Hematopoietic multipotent progenitor cell treated with erythropoietin and hydrocortisone succinate and interleukin-3 and kit ligand, for 4 days (in vitro differentiated cells): ENCODE measurements around the gene ZNF438.
"Not testable (repeated sequence)": the region's sequence is repeated elsewhere in the genome, so short reads cannot be mapped to it uniquely, and the experiment has no call there.

Experiments
- DNase-seq: peaks from one replicate; pipeline ENCODE4 v3.0.0-alpha.2; 2015

The ZNF438 gene

GRCh38 chr10:31041011-31041410 lies 9.3 kb upstream of the ZNF438 start:
- no peak for DNase-seq

DNA sequence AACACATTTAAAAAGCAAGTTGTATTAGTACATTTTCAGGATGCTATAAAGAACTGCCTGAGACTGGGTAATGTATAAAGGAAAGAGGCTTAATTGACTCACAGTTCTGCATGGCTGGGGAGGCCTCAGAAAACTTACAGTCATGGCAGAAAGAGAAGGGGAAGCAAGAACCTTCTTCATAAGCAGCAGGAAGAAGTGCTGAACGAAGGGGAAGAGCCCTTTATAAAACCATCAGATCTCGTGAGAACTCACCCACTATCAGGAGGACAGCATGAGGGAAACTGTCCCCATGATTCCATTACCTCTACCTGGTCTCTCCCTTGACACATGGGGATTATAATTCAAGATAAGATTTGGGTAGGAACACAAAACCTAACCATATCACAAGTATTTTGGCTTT lies 7.3 kb upstream of the ZNF438 start:
- peak; percentile 49 for DNase-seq

DNA sequence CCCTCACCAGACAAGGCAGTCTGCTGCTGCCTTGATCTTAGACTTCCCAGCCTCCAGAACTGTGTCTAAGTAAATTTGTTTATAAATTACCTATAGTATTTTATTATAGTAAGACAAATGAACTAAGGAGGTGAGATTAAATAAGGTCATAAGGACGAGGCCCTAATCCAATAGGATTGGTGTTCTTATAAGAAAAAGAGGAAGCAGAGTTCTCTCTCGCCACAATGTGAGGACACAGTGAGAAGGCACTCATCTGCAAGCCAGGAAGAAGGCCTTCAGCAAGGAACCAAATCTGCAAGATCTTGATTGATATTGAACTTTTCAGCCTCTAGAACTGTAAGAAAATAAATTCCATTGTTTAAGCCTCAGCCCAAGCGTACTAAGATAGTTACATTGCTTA lies 6.1 kb upstream of the ZNF438 start:
- DNase-seq: peak; percentile 48

DNA sequence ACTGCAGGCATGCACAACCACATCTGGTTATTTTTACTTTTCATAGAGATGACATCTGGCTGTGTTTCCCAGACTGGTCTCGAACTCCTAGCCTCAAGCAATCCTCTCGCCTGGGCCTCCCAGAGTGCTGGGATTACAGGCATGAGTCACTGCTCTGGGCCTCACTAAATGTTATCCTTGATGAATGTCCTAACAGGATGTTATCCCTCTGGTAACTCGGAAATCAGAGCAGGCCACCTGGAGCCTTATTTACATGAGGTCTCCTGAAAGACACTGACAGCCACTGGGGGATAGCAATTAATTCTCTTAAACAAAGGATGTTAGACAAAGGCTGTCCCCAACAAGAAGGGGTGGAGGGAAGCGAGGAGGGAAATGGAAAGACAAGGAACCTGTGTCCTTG lies 4.5 kb upstream of the ZNF438 start:
- no peak for DNase-seq

DNA sequence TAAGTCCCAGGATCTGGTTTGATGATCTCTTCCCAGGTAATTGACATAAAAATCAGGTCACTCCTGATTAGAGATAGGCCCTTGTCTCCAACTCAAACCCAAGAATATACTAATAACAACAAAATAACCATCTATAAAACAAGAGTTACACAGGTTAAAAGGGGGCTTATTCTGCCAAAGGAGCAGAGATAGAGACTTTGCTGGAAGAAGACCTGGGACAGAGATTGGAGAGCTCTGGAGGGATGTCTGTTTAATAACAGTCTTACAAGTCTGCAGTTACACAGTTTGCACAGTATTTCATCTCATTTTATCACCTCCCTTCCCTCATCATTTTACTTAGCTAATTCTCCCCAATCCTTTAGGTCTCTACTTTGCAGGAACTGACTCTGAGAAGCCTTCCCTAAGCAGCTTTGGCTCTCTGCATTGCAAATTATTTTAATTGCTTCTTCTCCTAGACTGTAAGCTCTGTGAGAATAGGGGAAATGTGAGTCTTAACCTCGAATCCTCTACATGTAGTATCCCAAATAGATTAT lies 3.7 kb upstream of the ZNF438 start:
- no peak for DNase-seq

- DNase-seq: no peak
Measured at GRCh38 chr10:31034098-31034909, 2.6 kb upstream of the ZNF438 start.

DNA sequence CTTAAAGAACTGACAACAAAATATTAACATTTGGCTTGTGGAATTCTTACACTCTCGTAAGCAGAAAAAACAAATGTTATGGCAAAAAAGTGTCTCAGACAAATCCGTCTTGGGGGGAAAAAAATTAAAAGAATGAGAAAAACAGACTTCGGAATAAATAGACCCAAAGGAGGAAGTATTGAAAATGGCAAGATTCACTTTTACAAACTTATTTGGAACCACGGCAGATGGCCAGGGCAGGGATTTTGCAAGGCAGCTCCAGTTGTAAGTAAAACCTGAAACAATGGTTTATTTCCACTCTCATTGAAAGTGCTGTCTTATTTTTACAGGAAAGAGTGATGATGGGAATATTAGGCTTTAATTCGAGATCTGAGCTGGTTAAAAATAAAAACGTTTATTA lies 1.5 kb upstream of the ZNF438 start:
- DNase-seq: no peak

DNA sequence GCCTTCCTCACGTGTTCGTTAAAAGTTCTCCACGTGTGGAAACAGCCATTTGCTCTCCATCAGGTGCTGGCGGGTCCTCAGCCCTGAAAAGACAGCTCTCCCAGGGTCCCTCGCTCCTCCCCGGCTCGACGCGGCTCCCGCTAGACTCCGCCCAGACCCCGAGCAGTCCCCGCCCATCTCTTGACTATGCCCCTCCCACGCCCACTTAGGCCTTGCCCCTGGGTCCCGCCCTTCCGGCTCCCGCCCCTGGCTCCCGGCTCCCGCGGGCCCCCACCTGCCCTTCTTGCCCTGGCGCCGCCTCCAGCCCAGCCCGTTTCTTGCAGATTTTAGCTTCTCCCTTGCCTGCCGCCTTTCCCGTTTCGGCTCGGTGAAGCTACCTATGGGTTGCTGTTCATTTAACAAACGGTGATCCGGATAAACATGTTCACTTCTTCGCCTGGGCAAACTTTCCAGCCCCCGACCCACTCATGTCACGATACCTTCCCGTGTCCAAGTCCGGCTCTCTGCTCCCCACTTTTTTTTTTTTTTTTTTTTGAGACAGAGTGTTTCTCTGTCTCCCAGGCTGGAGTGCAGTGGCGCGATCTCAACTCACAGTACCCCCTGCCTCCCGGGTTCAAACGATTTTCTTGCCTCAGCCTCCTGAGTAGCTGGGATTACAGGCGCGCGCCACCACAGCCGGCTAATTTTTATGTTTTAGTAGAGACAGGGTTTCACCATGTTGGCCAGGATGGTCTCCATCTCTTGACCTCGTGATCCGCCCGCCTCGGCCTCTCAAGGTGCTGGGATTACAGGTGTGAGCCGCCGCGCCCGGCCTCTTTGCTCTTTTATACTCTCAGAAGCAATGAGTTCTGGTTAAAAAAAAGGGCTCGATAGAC lies 830 bp upstream of the ZNF438 start:
- peak; percentile 97 for DNase-seq

GRCh38 chr10:31031205-31031557 lies 484 bp downstream of the ZNF438 start:
- no peak for DNase-seq

GRCh38 chr10:31030800-31031199 lies 865 bp downstream of the ZNF438 start:
- no peak for DNase-seq

GRCh38 chr10:31030260-31030659 lies 1.4 kb downstream of the ZNF438 start:
- no peak for DNase-seq

DNA sequence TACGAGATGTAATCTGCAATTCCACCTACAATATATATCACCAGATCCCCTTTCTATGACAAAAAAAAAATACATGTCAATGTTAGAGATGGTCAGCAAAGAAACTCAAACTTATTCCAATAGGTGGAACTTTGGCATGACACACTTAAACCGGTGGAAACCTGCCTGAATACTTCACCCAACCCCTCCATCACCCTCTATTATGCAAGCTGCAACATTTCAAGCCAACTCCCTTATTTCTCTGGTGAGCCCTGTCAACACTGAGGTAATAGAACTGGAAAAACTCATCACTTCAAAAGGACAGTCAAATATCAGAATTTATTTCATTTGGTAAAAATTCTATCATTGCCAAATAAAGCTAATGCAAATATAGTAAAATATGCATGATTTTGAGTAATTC lies 3.6 kb downstream of the ZNF438 start:
- no peak for DNase-seq

DNA sequence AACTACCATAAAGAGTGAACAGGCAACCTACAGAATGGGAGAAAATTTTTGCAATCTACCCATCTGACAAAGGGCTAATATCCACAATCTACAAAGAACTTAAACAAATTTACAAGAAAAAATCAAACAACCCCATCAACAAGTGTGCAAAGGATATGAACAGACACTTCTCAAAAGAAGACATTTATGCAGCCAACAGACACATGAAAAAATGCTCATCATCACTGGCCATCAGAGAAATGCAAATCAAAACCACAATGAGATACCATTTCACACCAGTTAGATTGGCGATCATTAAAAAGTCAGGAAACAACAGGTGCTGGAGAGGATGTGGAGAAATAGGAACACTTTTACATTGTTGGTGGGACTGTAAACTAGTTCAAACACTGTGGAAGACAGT lies 5.4 kb downstream of the ZNF438 start:
- not testable (repeated sequence) for DNase-seq

GRCh38 chr10:31025142-31025541 lies 6.5 kb downstream of the ZNF438 start:
- no peak for DNase-seq

DNA sequence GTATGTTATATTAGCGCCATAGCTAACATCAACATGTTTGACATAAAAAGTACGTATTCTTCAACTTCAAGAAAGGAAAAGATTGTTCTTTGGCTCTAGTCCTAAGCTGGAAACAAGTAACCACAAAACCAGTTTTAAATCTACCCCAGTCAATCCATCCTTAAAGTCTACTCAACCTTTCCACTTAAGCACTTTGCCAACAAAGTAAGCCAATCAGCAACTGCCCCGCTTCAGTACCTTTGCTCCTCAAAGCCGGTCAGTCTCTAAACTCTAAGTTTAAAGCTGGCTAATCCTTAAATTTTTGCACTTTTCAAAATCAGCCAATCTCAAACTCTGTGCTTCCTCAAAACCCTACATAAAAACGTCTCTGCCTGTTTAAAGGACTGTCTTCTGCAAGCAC lies 8.1 kb downstream of the ZNF438 start:
- no peak for DNase-seq

GRCh38 chr10:31020209-31020608 lies 11.5 kb downstream of the ZNF438 start:
- no peak for DNase-seq

- DNase-seq: no peak
Measured at GRCh38 chr10:31018962-31019361, 12.7 kb downstream of the ZNF438 start.

DNA sequence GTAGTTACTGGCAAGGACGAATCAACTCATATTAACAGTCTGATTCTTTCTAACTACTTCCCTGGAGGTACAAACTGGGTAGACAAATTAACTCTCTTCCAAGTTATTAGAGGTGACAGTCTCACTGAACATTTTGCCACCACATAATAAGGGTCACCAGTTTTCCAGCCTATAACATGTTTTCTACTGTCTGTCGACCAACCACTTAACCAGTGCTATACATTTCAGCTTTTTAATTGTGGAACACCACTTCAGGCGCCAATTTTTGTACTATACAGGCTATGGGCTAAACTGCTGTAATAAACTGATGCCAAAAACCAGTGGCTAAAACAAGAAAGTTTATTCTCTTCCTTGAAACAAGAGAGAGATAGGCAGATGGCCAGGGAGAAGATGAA lies 13.3 kb downstream of the ZNF438 start:
- no peak for DNase-seq

DNA sequence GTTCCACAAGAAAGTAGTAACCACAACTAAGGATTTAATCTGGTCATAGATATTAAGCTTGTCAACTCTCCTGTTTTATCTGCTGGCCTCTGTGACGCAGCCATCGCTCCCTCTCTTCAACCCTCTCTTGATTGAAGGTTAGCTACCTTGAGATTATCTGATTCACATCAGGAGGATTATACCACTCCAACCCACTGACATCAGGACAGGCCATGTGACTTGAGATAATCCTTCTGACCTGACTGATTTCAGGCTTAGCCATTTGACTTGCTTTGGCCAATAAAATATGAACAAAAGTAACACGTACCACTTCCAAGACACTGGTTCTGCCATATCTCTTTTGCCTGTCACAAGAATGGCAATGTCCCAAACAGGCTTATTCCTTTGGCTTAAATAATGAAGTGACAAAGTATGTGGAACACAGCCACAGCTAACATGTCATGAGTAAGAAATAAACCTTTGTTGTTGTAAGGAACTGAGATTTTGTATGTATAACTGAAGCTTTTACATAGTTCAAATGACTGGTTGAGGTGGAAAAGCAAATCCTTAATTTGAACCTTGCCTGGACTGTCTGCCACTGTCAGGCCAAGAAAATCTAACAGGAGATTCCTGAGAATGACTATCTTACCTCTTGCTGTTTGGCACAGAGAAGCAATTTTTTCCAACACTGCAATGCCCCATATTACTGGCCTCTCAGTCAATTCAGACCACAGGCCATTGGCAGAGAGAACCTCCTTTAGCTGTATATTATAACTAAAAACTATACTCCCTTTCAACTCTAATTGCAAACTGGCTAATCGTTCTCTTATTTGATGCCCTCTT lies 13.9 kb downstream of the ZNF438 start:
- no peak for DNase-seq

DNA sequence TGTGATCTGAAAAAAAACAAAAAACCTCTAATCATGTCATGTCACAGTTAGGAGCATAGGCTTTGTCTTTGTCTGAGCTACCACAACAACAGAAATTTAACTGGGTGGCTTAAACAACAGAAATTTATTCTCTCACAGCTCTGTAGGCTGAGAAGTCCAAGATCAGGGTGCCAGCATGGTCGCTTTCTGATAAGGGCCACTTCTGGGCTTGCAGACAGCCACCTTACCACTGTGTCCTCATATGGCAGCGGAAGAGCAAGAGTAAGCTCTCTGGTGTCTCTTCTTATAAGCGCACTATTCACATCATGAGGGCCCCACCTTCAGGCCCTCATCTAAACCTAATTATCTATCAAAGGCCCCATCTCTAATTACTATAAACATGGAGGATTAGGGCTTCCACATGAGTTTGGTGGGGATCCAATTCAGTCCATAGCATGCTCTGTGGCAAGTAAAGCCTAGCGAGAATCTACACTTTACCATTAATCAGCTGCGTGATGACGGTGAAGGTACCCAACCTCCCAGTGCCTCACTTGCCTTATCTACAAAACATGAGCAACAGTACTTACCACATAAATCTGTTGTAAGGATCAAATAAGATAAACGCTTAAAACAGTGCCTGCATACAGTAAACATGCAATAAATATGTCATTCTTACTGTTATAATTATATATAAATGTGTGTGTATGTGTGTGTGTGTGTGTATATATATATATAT lies 17.3 kb downstream of the ZNF438 start:
- DNase-seq: peak; percentile 64

- no peak for DNase-seq
Measured at GRCh38 chr10:31013331-31013730, 18.3 kb downstream of the ZNF438 start.

- no peak for DNase-seq
Measured at GRCh38 chr10:31011665-31012022, 20.0 kb downstream of the ZNF438 start.
